A673 (cell line): Measurements from ENCODE around the gene STRAP.

Experiments used
- CTCF ChIP-seq: fragments of 300-800, 200-600 bp; sonication (generic); conservative IDR thresholded peaks from 2 replicates; pipeline ENCODE4 v1.5.1; 2017; ENCODE audit warnings: low read depth, mild to moderate bottlenecking, antibody characterized with exemption, low read length, moderate library complexity, mixed read lengths
- EZH2 ChIP-seq: fragments of 200-600 bp; sonication (generic); IDR thresholded peaks from 2 replicates; pipeline ENCODE4 v1.6.1; 2017; ENCODE audit warnings: borderline replicate concordance, low read depth, mild to moderate bottlenecking, mixed read lengths, antibody characterized with exemption, low read length; ENCODE audit not compliant: poor library complexity, severe bottlenecking

DNA sequence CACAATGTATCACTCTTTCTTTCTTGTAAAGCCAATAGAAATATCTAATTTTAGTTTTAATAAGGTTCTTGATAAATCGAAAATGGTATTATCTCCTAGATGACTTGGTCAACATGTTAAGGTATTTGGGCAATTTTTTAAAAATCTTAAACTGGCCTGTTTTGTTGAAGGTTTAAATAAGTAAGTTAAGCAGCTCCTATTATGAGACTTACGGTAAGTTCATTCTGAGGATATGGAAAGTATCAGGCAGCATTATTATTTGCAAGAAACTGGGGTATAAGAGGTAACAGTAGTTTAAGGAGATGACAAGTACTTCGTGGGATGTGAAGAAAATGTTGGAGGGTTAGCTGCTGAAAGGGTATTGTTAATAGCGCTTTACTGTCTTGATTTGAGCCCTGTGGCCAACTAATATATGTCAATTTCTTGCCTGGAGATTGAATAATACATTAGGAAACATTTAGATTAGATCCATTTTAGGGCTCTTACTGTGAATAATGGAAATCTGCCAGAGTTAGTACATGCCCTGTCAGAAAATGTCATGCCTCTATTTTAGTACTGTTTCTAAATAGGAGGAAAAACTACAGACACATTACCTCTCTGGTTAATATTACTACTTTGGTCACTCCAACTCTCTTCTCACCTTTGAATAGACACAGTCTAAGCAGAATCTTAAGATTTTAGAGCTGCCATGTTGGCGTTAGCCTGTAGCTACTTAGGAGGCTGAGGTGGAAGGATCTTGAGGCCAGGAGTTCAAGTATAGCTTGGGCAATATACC, 5.0 kb downstream of the STRAP start:
- no peak for TF ChIP-seq CTCF
- no peak for TF ChIP-seq EZH2
